Activated T-helper 1 cell treated with anti-CD3 and anti-CD28 coated beads, Interleukin-12 subunit alpha, Interleukin-12 subunit beta, Interleukin-2, Interleukin-4 antibody, amounts not matched to agents 30 ng/mL and 10 ng/mL and 1 ng/mL, durations not matched to agents 14 hours and 24 hours and 36 hours (primary cell): Measurements from ENCODE around the gene WLS. TPM values are rescaled to one million over a fixed set of nuclear protein-coding genes. Genes with fewer than 3 reads are reported as not detected.
A peak's percentile ranks its signal among the peaks of the same experiment; 100 is the strongest.

Experiments
- DNase-seq: peaks from one replicate; pipeline ENCODE4 v3.0.0; 2021; ENCODE audit warnings: low spot score
- H3K27ac Mint-ChIP-seq: one replicate; pipeline ENCODE4 v1.8.0; 2021; ENCODE audit warnings: mild to moderate bottlenecking, mixed read lengths
- H3K27me3 Mint-ChIP-seq: one replicate; pipeline ENCODE4 v1.8.0; 2022; ENCODE audit warnings: mild to moderate bottlenecking, moderate library complexity, mixed read lengths; ENCODE audit not compliant: insufficient read depth
- H3K36me3 Mint-ChIP-seq: one replicate; pipeline ENCODE4 v1.8.0; 2021; ENCODE audit warnings: low read depth, mixed read lengths
- H3K4me1 Mint-ChIP-seq: one replicate; pipeline ENCODE4 v1.8.0; 2021; ENCODE audit warnings: low read depth, mixed read lengths
- H3K4me3 Mint-ChIP-seq: one replicate; pipeline ENCODE4 v1.8.0; 2021; ENCODE audit warnings: mild to moderate bottlenecking, moderate library complexity, mixed read lengths
- H3K9me3 Mint-ChIP-seq: one replicate; pipeline ENCODE4 v1.8.0; 2021; ENCODE audit warnings: mixed read lengths
- intact Hi-C: fragments of 100-400 bp; cut with micrococcal nuclease; formaldehyde crosslinking; loops from one replicate; pipeline ENCODE4 v1.15.1; 2024
- total RNA-seq: library from RNA; stranded (reverse); gene quantifications from 2 replicates; pipeline ENCODE4 v1.2.3, GENCODE V29; 2022

WLS gene
- total RNA-seq, 1 donor from 2014 or later = 0.70 TPM

- Mint-ChIP-seq H3K9me3 (no peaks in the 10 kb centered on the region), H3K36me3 (no peaks in the 10 kb centered on the region), H3K27me3 (peaks cover 27% of the 10 kb centered on the region), H3K27ac (no peak overlapping the region), H3K4me3 (no peak overlapping the region), H3K4me1 (peaks cover 7% of the 10 kb centered on the region)
- DNase-seq = no peak
- intact Hi-C loops = no loop called here
Measured at GRCh38 chr1:68237040-68237439, 4.7 kb upstream of the WLS start.

GRCh38 chr1:68234094-68234493 is 1.8 kb upstream of the WLS start:
- Mint-ChIP-seq H3K9me3 (no peaks in the 10 kb centered on the region), H3K27me3 (peaks cover 52% of the 10 kb centered on the region), H3K4me1 (peaks cover 7% of the 10 kb centered on the region), H3K4me3 (no peak overlapping the region), H3K27ac (no peak overlapping the region), H3K36me3 (no peaks in the 10 kb centered on the region)
- no peak for DNase-seq
- intact Hi-C loops = no loop called here

- H3K9me3 Mint-ChIP-seq = no peaks in the 10 kb centered on the region
- H3K4me3 Mint-ChIP-seq = no peak overlapping the region
- intact Hi-C loops = no loop called here
- DNase-seq = no peak
- H3K4me1 Mint-ChIP-seq = peaks cover 7% of the 10 kb centered on the region
- H3K36me3 Mint-ChIP-seq = no peaks in the 10 kb centered on the region
- H3K27ac Mint-ChIP-seq = no peak overlapping the region
- peaks cover 54% of the 10 kb centered on the region for H3K27me3 Mint-ChIP-seq
Measured at GRCh38 chr1:68233202-68233601, 879 bp upstream of the WLS start.

GRCh38 chr1:68231627-68232288 is 565 bp downstream of the WLS start:
- Mint-ChIP-seq H3K9me3 (no peaks in the 10 kb centered on the region), H3K4me3 (no peak overlapping the region), H3K27me3 (peaks cover 56% of the 10 kb centered on the region), H3K4me1 (peaks cover 7% of the 10 kb centered on the region), H3K36me3 (no peaks in the 10 kb centered on the region), H3K27ac (no peak overlapping the region)
- intact Hi-C loops = no loop called here
- no peak for DNase-seq

GRCh38 chr1:68230901-68231626 is 1.3 kb downstream of the WLS start:
- H3K4me3 Mint-ChIP-seq = peak overlapping the region; percentile 53
- H3K4me1 Mint-ChIP-seq = peaks cover 7% of the 10 kb centered on the region
- DNase-seq = no peak
- intact Hi-C loops = no loop called here
- peaks cover 59% of the 10 kb centered on the region for H3K27me3 Mint-ChIP-seq
- H3K36me3 Mint-ChIP-seq = no peaks in the 10 kb centered on the region
- H3K27ac Mint-ChIP-seq = no peak overlapping the region
- H3K9me3 Mint-ChIP-seq = no peaks in the 10 kb centered on the region

- H3K4me3 Mint-ChIP-seq = no peak overlapping the region
- H3K9me3 Mint-ChIP-seq = no peaks in the 10 kb centered on the region
- H3K36me3 Mint-ChIP-seq = no peaks in the 10 kb centered on the region
- intact Hi-C loops = no loop called here
- H3K27ac Mint-ChIP-seq = no peak overlapping the region
- no peak for DNase-seq
- peaks cover 7% of the 10 kb centered on the region for H3K4me1 Mint-ChIP-seq
- H3K27me3 Mint-ChIP-seq = peaks cover 61% of the 10 kb centered on the region
Measured at GRCh38 chr1:68230484-68230802, 1.9 kb downstream of the WLS start.

- Mint-ChIP-seq H3K9me3 (no peaks in the 10 kb centered on the region), H3K27ac (no peak overlapping the region), H3K4me3 (no peak overlapping the region), H3K27me3 (peaks cover 56% of the 10 kb centered on the region), H3K4me1 (peaks cover 7% of the 10 kb centered on the region), H3K36me3 (no peaks in the 10 kb centered on the region)
- no peak for DNase-seq
- intact Hi-C loops = no loop called here
Measured at GRCh38 chr1:68229650-68230483, 2.5 kb downstream of the WLS start.

- Mint-ChIP-seq H3K9me3 (no peaks in the 10 kb centered on the region), H3K4me1 (peaks cover 7% of the 10 kb centered on the region), H3K27me3 (peaks cover 50% of the 10 kb centered on the region), H3K36me3 (no peaks in the 10 kb centered on the region), H3K4me3 (no peak overlapping the region), H3K27ac (no peak overlapping the region)
- intact Hi-C loops = no loop called here
- no peak for DNase-seq
Measured at GRCh38 chr1:68228851-68229250, 3.5 kb downstream of the WLS start.

- Mint-ChIP-seq H3K9me3 (no peaks in the 10 kb centered on the region), H3K4me1 (peaks cover under 1% of the 10 kb centered on the region), H3K27me3 (peaks cover 38% of the 10 kb centered on the region), H3K36me3 (no peaks in the 10 kb centered on the region), H3K4me3 (no peak overlapping the region), H3K27ac (no peak overlapping the region)
- DNase-seq = no peak
- intact Hi-C loops = no loop called here
Measured at GRCh38 chr1:68227598-68227997, 4.7 kb downstream of the WLS start.

- no peak for DNase-seq
- Mint-ChIP-seq H3K4me1 (no peaks in the 10 kb centered on the region), H3K36me3 (no peaks in the 10 kb centered on the region), H3K4me3 (no peak overlapping the region), H3K9me3 (no peaks in the 10 kb centered on the region), H3K27ac (no peak overlapping the region), H3K27me3 (peaks cover 30% of the 10 kb centered on the region)
- intact Hi-C loops = no loop called here
Measured at GRCh38 chr1:68225781-68226180, 6.5 kb downstream of the WLS start.

GRCh38 chr1:68223687-68224086 is 8.6 kb downstream of the WLS start:
- intact Hi-C loops = no loop called here
- Mint-ChIP-seq H3K4me3 (no peak overlapping the region), H3K27ac (no peak overlapping the region), H3K4me1 (no peaks in the 10 kb centered on the region), H3K9me3 (no peaks in the 10 kb centered on the region), H3K27me3 (peaks cover 11% of the 10 kb centered on the region), H3K36me3 (no peaks in the 10 kb centered on the region)
- DNase-seq = no peak

- no peaks in the 10 kb centered on the region for H3K4me1 Mint-ChIP-seq
- H3K4me3 Mint-ChIP-seq = no peak overlapping the region
- no peak overlapping the region for H3K27ac Mint-ChIP-seq
- H3K27me3 Mint-ChIP-seq = peaks cover 13% of the 10 kb centered on the region
- no peaks in the 10 kb centered on the region for H3K36me3 Mint-ChIP-seq
- H3K9me3 Mint-ChIP-seq = no peaks in the 10 kb centered on the region
- intact Hi-C loops = no loop called here
- no peak for DNase-seq
Measured at GRCh38 chr1:68221980-68222373, 10.3 kb downstream of the WLS start.
